Measurements from ENCODE around the gene SMIM8.

The SMIM8 gene

DNA sequence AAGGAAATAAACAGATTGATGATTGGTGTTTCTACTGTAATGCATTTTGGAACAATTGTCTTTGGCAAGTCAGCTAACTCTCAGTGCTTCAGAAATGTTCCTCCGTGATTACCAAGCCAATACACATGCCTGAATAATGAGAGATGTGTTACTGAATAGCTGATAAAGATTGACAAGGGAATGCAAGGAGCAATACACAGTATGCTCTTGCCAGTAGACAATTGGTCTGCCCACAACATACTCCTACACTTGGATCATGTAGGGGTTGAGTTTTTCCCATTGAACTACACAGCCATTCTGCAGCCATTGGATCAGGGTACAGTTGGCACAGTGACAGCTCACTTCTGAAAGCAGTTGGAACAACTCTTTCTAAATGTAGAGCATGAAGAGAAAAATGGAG lies 12.3 kb downstream of the SMIM8 start:
- DNase-seq (ENCODE audit: low read depth): no peak

DNA sequence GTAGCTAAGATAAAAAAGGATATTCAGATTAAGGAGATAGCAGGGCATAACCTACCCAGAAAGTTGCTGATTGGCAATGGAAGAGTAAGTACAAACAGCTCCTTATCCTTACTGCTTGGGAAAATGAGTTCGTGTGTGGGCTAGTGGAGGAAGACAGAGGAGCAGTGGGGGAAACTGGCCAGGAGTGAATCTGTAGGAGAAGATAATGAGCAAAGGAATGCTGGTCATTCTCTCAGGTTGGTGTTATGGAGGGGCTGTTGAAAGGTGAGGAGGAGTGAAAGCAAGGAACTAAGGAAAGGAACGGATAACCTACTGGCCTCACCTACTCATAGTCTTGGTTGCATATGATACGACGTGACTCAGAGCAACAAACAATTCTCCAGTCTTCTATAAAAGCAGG lies 14.0 kb downstream of the SMIM8 start:
- no peak for DNase-seq (ENCODE audit: low read depth)

DNA sequence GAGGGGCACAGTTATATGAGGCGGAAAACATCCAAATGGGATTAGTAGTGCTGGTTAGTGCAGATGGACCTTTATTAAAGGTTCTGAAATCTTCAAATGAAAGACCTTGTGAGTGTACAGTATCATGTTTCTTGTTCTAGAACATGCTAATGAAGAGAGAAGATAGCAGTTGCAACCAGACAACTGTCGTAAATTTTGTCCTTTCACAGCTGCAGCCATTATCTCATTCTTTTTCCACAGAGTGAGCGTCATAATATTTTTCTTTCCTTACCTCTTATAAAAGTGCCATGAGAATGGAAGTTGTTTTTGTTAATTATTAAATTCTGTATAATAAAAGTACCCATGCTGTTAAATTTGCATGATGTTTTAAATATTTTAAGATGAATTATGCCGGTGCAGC lies 17.8 kb downstream of the SMIM8 start:
- DNase-seq (ENCODE audit: low read depth): no peak

DNA sequence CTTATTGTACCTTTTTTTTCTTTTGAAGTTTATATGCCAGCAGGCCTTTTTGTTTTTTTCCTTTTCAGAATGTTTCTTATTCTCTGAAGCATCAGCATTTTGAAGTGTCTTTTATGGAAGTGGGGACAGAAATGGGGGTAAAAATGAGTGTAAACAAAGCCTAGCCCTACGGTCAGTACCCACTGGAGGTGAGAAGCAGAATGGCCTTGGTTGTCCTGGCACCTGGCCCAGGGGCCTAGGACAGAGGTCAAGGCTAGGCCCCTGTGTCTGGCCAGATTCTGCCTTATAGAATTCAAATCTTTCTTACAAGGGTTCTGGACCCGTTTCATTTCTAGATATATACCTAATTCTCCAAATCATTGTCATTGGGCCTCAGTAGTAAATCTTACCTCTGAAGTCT lies 18.8 kb downstream of the SMIM8 start:
- no peak for DNase-seq (ENCODE audit: low read depth)

DNA sequence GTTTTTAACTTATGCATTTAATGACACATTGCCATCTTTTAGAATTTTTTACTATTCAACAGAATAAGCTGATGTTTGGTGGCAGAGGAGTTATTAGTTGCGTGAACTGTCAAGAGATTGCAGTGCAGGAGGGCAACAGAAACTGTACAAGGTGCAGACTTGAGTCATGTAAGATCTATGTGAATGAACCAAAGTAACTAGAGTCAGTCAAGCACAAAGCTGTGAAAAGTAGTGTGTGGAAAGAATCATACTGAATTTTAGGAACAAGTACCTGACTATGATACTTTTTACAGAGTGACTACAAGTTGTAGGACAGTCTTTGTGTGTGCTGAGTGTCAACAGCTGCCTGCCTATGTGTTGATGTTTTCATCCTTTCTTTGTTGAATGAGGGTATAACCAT lies 19.5 kb downstream of the SMIM8 start:
- DNase-seq (ENCODE audit: low read depth): no peak

DNA sequence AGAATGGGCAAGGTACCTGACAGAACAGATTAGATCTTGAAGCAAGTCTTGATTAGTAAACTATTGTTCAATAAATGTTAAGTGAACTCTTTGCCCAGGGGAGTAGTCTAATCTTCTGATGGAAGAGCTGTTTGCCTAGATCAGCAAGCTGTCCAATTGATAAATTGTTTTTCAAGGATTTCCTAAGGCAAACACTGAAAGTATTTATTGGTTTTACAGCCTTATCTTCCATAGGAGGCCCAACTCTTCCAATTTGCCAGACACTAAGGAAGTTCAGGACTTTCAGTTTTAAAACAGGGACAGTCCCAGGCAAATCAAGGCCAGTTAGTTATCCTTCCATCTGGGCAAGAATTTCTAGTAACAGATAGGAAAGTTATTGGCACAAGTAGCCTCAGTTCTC lies 20.4 kb downstream of the SMIM8 start:
- no peak for DNase-seq (ENCODE audit: low read depth)

DNA sequence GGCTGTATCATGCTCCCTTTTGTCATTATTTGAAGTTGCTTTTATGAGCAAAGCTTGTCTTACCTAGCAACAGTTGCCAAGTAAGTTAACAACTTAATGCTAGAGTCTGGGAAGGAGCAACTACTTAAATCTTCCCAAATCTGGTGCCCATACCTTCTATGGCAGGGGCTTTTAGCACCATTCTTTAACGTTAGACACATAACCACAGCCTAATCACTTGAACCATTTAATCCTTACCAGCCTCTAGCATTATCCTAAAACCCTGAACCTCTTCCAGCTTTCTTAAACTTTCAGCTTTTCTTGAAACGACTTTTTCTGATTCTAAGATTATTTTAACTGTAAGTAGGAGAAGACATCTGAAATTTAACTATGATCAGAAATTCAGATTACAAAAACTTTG lies 22.3 kb downstream of the SMIM8 start, which contains the start of gene C6orf163:
Gene C6orf163, plus strand, starts transcription at position 83 of the 400 bp plus-strand sequence. Its CDS starts 287 bp downstream, at position 370.
- DNase-seq (ENCODE audit: low read depth): no peak

DNA sequence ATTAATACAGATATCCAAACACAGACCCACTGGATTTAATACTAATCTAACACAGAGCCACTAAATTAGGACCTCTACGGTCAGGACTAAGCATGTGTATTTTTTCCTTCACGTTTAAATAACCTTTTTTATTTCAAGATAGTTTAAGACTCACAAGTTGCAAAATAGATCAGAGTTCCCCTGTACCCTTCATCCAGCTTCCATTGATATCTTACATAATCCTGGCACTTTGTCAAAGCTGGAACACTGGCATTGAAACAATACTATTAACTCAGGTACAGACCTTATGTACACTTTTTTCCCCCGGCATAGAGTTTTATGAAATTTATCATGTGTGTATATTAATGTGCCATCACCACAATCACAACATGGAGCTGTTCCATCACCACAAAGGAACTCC lies 24.3 kb downstream of the SMIM8 start:
- DNase-seq (ENCODE audit: low read depth): no peak

DNA sequence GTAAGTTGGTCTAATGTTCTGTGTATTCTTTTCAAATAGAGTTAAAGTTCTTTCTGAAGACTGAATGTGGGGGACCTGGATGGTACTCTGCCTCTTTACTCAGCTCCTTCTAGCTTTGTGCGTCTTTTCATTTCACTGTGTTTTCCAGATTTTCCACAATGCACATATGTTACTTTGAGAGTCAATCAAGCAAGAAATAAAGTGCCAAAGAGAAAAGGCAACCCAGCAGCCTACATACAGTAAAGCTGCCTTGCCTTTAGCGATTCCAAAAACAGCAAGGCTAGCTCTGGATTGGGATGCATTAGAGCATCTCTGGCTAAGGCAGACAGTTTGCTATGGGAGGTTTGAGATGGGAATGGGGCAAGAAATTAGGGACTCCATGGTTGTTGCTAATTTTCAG lies 27.5 kb downstream of the SMIM8 start:
- DNase-seq (ENCODE audit: low read depth): no peak

DNA sequence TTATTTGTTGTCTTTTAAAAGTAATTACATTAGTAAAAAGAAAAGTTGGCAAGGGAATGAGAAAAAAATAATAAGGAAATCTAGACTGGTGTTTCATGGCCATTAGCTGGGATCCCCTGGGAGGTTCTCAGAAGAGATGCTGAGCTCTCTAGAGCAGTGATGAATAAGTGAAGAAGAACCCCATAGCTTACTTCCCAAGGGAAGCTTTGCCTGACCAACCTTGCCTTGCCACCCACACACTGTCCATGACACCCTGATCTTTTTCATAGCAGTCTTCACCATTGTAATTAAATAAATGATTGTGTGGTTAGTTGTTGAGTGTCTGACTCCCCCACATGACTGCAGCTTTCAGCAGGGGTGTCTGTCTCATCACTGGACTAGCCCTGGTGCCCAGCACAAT lies 28.1 kb downstream of the SMIM8 start:
- peak; percentile 16 for DNase-seq (ENCODE audit: low read depth)

DNA sequence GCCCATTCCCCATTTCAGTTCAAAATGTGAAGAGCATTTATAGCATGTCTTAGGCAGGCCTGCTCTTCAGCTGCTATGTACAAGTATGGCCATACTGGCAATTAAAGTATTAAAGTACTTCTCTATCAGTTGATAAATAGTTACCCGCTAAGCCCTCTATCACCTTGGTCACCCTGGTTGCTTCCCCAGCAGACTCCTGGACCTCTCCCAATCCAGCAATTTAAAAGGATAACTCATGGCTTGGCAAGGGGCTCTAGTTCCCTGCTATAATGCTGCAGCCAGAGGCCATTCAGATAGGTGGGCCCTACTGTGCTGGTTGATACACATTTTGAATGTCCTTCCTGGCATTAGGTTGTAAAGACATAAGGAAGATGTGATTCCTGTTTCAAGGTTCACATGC lies 29.2 kb downstream of the SMIM8 start:
- DNase-seq (ENCODE audit: low read depth): no peak

DNA sequence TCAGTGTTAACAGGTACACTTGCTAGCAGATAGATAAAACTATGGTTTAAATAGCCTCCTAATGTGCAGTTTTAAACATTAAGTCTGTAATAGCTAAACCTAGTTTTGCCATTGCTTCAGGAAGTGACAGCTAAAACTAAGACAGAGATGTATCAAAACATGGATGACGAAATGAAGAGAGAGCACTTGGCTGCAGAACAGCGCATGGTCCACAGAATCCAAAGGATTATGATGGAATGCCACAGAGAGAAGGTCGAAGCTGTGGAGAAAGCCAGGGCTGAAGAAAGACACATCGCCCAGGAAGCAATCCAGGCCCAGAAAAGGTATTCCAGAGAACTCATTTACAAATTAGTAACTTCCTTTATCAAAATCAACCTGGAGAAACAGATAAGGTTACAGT lies 33.8 kb downstream of the SMIM8 start:
- peak; percentile 58 for DNase-seq (ENCODE audit: low read depth)

DNA sequence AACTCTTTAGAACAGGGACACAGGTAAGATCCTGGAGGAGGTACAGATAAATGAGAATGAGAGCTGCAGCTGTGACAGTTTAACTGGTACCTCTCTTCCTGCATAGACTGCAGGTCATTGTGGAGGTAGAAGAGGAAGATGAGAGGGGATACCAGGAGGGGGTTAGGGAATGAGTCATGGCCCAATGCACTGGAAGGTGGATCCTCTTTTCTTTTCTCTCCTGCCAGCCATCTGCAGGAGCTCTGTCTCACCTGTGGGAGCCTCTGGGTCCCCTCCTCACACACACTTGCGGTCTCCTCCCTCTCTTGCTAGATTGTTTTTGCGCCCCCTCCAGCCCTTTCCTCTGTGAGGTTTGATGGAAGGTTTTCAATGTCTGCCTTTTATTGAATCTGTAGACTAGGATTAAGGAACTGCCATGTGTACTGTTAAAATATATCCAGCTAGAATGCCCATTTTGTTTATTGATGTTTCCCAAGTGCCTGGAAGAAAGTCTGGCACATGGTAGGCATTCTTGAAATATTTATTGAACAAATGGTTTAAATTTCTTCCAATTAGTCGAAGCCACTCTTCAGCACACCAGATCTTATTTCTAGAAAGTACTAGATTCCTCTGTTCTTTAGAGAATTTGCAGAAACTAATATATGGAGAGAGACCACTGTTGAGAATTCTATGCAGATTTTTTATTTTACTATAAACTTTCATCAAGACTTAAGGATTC lies 35.2 kb downstream of the SMIM8 start:
- DNase-seq (ENCODE audit: low read depth): no peak

DNA sequence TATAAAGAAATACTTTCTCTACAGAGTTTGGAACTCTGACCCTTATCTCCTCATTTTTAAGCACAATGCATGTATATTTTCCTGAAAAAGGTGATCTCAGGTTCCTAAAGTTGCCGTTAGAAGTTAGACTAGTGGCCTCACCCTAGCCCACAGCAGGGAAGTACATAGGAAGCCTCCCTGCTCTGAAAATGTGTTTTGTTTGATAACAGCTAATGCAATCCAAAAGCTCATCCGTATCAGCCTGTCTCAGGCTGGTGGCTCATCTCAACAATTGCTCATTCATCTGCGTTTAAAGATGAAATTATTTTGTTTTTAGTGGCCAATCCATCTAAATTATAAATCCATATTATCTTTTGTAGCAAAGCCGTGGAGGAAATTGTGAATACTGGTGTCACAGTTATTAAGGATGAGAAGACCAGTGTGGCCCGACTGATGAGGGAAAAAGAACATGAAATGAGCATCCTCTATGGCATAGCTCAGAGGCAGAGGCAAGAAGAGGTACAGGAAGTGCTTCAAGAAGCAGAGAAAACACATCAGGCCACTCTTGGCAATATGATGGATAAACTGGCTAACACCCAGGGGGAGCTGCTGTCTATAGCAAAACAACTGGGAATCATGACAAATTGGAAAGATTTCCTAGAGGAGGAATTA lies 42.3 kb downstream of the SMIM8 start:
- DNase-seq (ENCODE audit: low read depth): no peak

DNA sequence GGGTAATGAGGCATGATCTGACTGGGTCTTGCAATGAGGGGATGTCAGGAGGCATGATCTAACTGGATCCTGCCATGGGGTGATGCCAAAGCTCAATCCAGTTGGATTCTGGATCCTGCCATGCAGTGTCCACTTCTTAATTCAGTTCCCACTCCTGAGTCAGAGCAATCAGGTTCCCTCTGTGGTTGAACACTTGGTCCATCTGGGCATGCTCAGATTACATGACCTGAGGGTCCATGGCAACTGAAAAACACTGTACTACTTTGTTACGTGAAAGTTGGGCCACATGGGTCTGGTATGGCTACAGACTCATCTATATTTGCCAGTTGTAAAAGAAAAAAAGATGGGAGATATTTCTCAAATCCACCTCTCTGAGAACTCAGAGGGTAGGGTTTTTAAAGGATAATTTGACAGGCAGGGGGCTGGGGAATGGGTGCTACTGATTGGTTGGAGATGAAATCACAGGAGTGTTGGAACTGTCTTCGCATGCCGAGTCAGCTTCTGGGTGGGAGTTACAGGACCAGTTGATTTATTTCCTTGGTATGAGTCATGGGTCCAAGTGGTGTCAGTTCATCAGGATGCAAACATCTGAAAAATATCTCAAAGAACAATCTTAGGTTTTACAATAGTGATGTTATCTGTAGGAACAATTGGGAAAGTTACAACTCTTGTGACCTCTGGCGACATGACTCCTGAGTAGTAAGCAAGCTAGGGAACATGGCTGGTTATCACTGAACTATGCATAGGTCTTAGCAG lies 43.9 kb downstream of the SMIM8 start:
- DNase-seq (ENCODE audit: low read depth): peak; percentile 65

DNA sequence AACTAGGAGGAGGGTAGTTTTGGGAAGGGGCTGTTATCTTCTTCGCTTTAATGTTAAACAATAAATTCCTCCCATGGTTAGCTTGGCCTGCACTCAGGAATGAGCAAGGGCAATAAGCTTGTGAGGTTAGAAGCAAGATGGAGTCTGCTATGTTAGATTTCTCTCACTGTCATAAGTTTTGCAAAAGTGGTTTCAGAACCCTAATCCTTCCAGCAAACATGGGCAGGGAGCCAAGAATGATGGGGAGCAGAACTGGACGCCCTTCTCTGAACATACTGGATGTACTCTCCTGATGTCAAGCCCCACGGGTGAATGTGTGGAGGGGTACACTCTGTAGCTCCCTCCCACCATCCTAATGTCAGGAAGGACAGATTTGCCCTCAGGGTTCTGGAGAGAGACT lies 44.5 kb downstream of the SMIM8 start:
- peak; percentile 13 for DNase-seq (ENCODE audit: low read depth)

DNA sequence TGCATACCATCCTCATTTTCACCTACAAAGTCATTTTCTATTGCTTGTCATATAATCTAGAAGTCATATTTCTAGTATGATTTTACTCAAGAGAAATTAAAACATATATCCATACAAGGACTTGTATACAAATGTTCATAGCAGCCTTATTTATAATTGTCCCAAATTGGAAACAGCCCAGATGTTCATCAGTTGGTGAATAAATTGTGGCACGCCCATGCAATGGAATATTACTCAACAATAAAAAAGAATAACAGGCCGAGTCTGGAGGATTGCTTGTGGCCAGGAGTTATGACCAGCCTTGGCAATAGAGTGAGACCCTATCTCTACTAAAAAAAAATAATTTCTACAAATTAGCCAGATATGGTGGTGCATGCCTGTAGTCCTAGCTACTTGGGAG lies 51.0 kb downstream of the SMIM8 start:
- no peak for DNase-seq (ENCODE audit: low read depth)

DNA sequence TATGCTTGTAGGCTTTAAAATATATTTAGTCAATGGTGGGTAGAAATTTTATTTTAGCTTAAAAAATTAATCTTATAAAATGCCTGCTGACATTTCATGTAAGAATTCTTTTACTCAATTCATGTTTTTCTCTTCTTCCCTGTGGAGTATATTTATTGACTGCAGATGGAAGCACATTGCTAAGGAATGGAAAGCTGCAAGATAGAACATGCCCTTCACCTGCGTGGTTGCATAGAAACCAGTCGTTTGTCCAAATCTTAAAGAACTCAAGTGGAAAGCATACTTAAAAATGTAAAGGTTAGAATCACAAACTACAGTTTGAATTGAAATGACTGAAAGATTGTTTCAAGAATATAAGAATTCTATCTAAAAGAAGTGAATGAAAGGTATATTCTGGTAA lies 52.9 kb downstream of the SMIM8 start:
- no peak for DNase-seq (ENCODE audit: low read depth)

DNA sequence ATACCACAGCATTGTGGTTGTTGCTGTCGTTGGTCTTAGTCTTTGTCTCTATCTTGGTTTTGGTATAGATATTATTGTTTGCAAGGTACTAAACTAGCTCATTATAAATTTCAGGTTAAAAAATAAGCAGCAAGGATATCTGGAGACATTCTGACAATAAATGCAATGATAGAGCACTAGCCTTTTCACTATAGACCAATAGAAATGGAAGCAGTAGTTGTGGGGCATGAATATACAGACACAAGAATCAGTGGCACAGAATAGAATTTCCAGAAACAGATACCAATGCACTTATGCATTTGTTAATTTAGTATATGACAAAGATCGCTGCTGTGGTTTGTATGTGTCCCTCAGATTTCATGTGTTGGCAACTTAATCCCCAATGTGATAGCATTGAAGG lies 54.3 kb downstream of the SMIM8 start:
- no peak for DNase-seq (ENCODE audit: low read depth)

DNA sequence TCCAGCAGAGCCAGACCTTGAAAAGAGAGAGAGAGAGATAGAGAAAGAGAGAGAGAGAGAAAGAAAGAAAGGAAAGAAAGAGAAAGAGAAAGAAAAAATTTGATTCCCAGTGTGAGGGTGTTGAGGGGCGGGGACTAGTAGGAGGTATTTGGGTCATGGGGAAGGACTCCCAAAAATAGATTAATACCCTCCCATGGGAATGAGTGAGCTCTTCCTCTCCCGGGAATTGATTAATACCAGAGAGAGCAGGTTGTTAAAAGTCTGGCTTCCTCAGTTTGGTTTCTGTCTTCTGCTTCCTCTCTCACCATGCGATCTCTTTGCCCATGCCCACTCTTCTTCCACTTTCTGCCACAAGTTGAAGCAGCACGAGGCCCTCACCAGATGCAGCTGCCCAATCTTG lies 56.6 kb downstream of the SMIM8 start:
- no peak for DNase-seq (ENCODE audit: low read depth)

DNA sequence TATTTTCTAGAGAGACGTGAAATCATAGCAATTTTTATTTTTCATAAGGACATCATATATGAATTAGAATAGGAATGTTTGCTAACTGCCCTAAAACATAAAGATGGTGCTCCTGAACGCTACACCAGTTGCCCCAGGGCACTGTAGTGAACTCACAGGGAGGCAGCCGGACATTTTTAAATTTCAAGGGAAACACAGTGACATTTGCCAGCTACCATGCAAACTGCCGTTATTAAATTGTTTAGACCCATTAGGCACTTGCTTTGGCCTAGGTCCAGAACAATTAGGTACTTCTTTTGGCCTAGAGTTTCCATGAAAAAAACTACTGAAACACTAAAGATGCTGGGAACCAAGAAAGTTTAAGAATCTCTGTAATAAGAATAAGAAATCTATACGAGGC lies 60.5 kb downstream of the SMIM8 start:
- no peak for DNase-seq (ENCODE audit: low read depth)

DNA sequence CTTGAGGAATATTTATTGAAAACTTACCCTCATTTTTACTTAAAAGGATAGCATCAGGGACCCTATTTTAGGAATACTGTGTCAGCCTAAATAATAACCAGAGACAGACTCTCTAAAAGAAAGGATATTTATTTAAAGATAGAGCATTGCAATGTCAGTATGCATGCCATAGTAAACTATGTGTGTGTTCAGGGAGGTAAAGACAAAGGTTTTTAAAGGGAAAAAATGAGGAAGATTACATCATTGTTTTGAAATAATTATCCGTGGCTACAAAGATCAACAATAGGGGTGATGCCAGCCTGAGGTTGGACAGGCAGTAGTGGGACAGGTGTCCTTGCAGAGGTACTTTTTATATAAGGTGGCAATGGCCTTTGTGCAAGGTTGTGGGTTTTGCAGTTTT lies 61.6 kb downstream of the SMIM8 start:
- DNase-seq (ENCODE audit: low read depth): no peak

DNA sequence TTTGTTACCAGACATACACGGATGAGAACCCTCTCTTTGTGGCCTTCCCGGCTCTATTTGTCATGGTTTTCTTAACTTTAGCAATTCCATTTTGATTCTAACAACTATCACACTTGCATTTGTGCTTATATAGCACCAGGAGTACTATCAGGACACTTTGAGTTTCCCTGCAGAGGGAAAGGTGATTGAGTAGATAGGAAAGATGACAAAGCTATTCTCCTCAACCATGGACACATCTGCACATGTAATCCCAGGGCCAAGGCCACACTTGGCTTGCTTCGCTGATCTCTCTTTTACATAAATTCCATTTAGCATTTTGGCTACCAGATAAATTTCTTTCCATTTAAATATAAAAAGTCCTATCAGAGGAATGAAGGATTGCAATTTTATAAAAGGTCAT lies 62.1 kb downstream of the SMIM8 start:
- no peak for DNase-seq (ENCODE audit: low read depth)

Data from amniotic epithelial cell (primary cell).